KMS-11 (cell line): ENCODE measurements around the gene DSTN.
A peak's percentile ranks its signal among the peaks of the same experiment; 100 is the strongest.

ENCODE experiments used
- H2AFZ ChIP-seq: fragments of 200-600 bp; sonication (generic); 2 replicates; pipeline ENCODE4 v1.6.1; 2016; ENCODE audit warnings: antibody characterized with exemption, mixed run types, low read depth
- H3K27ac ChIP-seq: fragments of 200-600 bp; sonication (generic); 2 replicates; pipeline ENCODE4 v1.6.1; 2016; ENCODE audit warnings: mild to moderate bottlenecking, mixed run types
- H3K27me3 ChIP-seq: fragments of 200-600 bp; sonication (generic); 2 replicates; pipeline ENCODE4 v1.6.1; 2017; ENCODE audit warnings: mild to moderate bottlenecking, low read depth, mixed run types, moderate library complexity; ENCODE audit not compliant: insufficient read depth
- H3K36me3 ChIP-seq: fragments of 200-600 bp; sonication (generic); 2 replicates; pipeline ENCODE4 v1.6.1; 2017; ENCODE audit warnings: mild to moderate bottlenecking, mixed run types; ENCODE audit not compliant: insufficient read depth
- H3K4me1 ChIP-seq: fragments of 200-600 bp; sonication (generic); 2 replicates; pipeline ENCODE4 v1.6.1; 2016; ENCODE audit warnings: mild to moderate bottlenecking, low read depth, mixed run types; ENCODE audit not compliant: poor library complexity, severe bottlenecking
- H3K4me2 ChIP-seq: fragments of 200-600 bp; sonication (generic); 2 replicates; pipeline ENCODE4 v1.7.0; 2016; ENCODE audit warnings: mild to moderate bottlenecking, mixed run types
- H3K4me3 ChIP-seq: fragments of 200-600 bp; sonication (generic); IDR thresholded peaks from 2 replicates; pipeline ENCODE4 v1.6.1; 2017; ENCODE audit warnings: low read depth, low read length, mixed read lengths; ENCODE audit not compliant: insufficient read depth
- H3K79me2 ChIP-seq: fragments of 200-600 bp; sonication (generic); 2 replicates; pipeline ENCODE4 v1.6.1; 2016; ENCODE audit warnings: low read depth, mixed run types; ENCODE audit not compliant: insufficient read depth
- H3K9ac ChIP-seq: fragments of 200-600 bp; sonication (generic); 2 replicates; pipeline ENCODE4 v1.6.1; 2016; ENCODE audit warnings: mild to moderate bottlenecking, mixed run types
- H4K20me1 ChIP-seq: fragments of 200-600 bp; sonication (generic); 2 replicates; pipeline ENCODE4 v1.6.1; 2016; ENCODE audit warnings: mild to moderate bottlenecking, mixed run types; ENCODE audit not compliant: insufficient read depth
- CTCF ChIP-seq: fragments of 200-600 bp; sonication (generic); conservative IDR thresholded peaks from 2 replicates; pipeline ENCODE4 v1.6.1; 2017; ENCODE audit warnings: low read depth, mild to moderate bottlenecking, antibody characterized with exemption, low read length, moderate library complexity, mixed read lengths

Gene DSTN

DNA sequence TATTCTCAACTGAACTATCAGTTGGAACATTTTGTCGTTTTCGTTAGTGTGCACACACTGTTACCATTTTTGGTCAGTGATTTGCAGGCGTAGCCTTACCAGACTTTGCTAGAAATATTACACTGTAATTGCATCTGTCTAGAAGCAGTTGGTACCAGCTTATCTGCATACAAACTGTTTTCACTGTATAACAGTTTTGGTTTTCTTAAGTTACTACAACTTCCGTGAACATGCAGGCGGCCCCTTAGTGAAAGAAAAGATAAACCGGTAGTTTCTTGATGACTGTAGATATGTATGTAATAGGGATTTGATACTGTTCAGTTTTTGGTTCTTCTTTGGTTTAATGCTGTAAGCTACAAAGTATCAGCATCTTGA is 1.3 kb downstream of the DSTN start:
- H3K4me1 ChIP-seq = peaks cover 13% of the 10 kb centered on the region
- no peak overlapping the region for H2AFZ ChIP-seq
- H3K79me2 ChIP-seq = 0 out of 2 replicates have a peak, but pooled peaks cover 6% of the 10 kb centered on the region
- no peak overlapping the region for H3K27ac ChIP-seq
- H4K20me1 ChIP-seq = no peaks in the 10 kb centered on the region
- no peaks in the 10 kb centered on the region for H3K36me3 ChIP-seq
- H3K27me3 ChIP-seq = no peaks in the 10 kb centered on the region
- TF ChIP-seq CTCF = no peak
- peak overlapping the region; percentile 64 for H3K4me2 ChIP-seq
- no peak overlapping the region for H3K9ac ChIP-seq
- H3K4me3 ChIP-seq = no peak overlapping the region

GRCh38 chr20:17572034-17572638 is 2.3 kb downstream of the DSTN start:
- Histone ChIP-seq H3K27ac (no peak overlapping the region), H3K4me2 (no peak overlapping the region), H3K36me3 (no peaks in the 10 kb centered on the region), H3K4me3 (no peak overlapping the region), H3K27me3 (no peaks in the 10 kb centered on the region), H3K4me1 (peaks cover 13% of the 10 kb centered on the region), H3K79me2 (peaks cover 6% of the 10 kb centered on the region; the same call in 1 of the 2 replicates), H2AFZ (no peak overlapping the region), H3K9ac (no peak overlapping the region), H4K20me1 (no peaks in the 10 kb centered on the region)
- no peak for TF ChIP-seq CTCF

GRCh38 chr20:17573463-17573862 is 3.6 kb downstream of the DSTN start:
- no peaks in the 10 kb centered on the region for H3K27me3 ChIP-seq
- no peak overlapping the region for H3K4me3 ChIP-seq
- peaks cover 13% of the 10 kb centered on the region for H3K4me1 ChIP-seq
- no peak for TF ChIP-seq CTCF
- no peaks in the 10 kb centered on the region for H3K36me3 ChIP-seq
- H3K27ac ChIP-seq = no peak overlapping the region
- H2AFZ ChIP-seq = no peak overlapping the region
- H3K9ac ChIP-seq = no peak overlapping the region
- no peak overlapping the region for H3K4me2 ChIP-seq
- H3K79me2 ChIP-seq = peaks cover 6% of the 10 kb centered on the region; the same call in 1 of the 2 replicates
- H4K20me1 ChIP-seq = no peaks in the 10 kb centered on the region

DNA sequence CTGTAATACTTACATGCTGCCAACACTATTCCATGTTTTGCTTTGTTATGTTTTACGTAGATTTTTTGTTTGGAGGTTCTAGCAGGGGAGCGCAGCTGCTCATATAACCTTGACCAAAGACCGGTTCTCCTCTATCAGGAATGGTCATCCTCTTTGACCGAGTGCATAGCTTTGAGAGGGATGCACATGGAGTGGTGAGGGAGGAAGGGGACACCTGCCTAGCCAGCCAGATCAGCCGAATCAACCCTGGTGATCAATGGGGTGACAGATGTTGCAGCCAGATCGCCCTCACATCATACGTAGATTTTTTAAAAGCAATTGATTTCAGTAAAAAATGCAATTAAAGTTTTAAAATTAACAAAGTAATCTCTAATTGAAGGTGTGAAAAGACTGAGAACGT is 6.3 kb downstream of the DSTN start:
- no peak overlapping the region for H3K9ac ChIP-seq
- no peak overlapping the region for H2AFZ ChIP-seq
- no peak for TF ChIP-seq CTCF
- H3K4me1 ChIP-seq = peaks cover 9% of the 10 kb centered on the region
- H3K27me3 ChIP-seq = no peaks in the 10 kb centered on the region
- H3K27ac ChIP-seq = no peak overlapping the region
- H3K36me3 ChIP-seq = no peaks in the 10 kb centered on the region
- H3K4me3 ChIP-seq = no peak overlapping the region
- no peak overlapping the region for H3K4me2 ChIP-seq
- H3K79me2 ChIP-seq = no peaks in the 10 kb centered on the region; the same call in 1 of the 2 replicates
- H4K20me1 ChIP-seq = no peaks in the 10 kb centered on the region
